HG03039 (cell line): Measurements from ENCODE around the gene SHKBP1.

Experiments
- ATAC-seq: cut with Tn5 transposase; IDR thresholded peaks from one replicate; pipeline ENCODE4 v1.9.1; 2021; ENCODE audit warnings: mild to moderate bottlenecking, moderate library complexity; ENCODE audit not compliant: unreplicated experiment

Gene SHKBP1

GRCh38 chr19:40629346-40629745 is 52.7 kb downstream of the SHKBP1 start:
- ATAC-seq, result no peak

DNA sequence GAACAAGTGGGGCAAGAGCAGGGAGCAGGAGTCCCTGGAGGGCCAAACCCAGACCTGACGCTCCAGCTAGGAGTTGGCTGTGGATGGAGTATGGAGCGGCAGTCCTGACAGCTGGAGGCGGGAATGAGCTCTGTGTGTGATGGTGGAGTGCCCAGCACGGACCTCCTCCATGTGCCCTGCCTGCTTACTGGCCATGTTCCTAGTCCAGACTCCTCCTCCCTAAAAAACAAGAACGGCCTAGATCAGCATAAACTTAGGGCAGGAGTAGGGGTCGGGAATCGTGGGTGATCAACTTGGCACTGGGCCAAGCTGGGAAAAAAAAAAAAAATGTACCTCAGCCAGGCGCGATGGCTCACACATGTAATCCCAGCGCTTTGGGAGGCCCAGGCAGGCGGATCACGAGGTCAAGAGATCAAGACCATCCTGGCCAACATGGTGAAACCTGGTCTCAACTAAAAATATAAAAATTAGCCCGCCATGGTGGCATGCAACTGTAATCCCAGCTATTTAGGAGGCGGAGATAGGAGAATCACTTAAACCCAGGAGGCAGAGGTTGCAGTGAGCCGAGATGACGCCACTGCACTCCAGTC is 54.0 kb downstream of the SHKBP1 start:
- no peak for ATAC-seq

- no peak for ATAC-seq
These were observed 55.8 kb downstream of the SHKBP1 start for GRCh38 chr19:40632311-40633036.

- no peak for ATAC-seq
These were observed 56.5 kb downstream of the SHKBP1 start for GRCh38 chr19:40633207-40633606.

- ATAC-seq, result no peak
These were observed 61.7 kb downstream of the SHKBP1 start for GRCh38 chr19:40638327-40638726.

GRCh38 chr19:40639638-40639982 is 62.9 kb downstream of the SHKBP1 start:
- ATAC-seq, result no peak

GRCh38 chr19:40640744-40641143 is 64.1 kb downstream of the SHKBP1 start:
- ATAC-seq, result no peak
